Activated gamma-delta T cell treated with Interleukin-2 at 50 U/mL for 16 hours (primary cell): ENCODE measurements around the gene C1QL1.

ENCODE experiments used
- DNase-seq: peaks from one replicate; pipeline ENCODE4 v3.0.0-alpha.2; 2020

C1QL1 gene

DNA sequence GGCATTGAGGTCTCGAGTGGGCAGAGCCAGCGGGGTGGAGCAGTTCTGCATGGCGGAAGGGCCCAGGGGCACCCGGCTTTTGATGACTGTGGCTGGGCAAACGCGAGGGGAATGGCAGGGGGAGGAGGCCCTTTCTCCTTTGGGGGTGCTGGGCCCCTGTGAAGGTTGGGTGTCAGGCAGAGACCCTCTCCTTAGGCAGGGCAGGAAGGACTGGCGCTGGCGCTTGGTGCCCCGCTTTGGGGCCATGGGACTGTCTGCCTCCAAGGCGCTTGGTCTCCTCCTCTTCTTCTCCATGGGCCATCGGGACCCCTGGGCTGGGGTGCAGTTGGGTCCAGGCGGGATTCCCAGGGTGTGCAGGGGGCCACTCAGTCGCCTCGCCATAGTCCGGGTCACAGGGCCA is 40.0 kb downstream of the C1QL1 start:
- no peak for DNase-seq

DNA sequence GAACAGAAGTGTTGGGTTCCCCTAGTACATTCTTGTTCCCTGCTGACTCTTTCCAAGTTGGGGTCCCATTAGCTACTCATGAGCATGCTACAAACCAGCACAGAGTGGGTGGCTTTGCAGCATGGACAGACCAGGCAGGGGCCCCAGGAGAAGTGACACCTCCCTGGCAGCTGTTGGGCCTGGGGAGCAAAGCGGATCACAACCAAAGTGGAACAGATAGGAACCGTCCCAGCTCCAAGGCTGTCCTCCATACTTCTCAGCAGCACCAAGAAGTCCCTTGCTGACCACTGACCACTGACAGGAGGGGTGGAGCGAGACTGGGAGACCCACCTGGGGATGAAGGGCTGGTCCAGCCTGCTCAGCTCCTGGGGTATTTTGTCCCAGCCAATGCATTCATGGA is 40.4 kb downstream of the C1QL1 start:
- DNase-seq, result no peak

GRCh38 chr17:44926821-44927525 is 41.1 kb downstream of the C1QL1 start:
- DNase-seq, result no peak

DNA sequence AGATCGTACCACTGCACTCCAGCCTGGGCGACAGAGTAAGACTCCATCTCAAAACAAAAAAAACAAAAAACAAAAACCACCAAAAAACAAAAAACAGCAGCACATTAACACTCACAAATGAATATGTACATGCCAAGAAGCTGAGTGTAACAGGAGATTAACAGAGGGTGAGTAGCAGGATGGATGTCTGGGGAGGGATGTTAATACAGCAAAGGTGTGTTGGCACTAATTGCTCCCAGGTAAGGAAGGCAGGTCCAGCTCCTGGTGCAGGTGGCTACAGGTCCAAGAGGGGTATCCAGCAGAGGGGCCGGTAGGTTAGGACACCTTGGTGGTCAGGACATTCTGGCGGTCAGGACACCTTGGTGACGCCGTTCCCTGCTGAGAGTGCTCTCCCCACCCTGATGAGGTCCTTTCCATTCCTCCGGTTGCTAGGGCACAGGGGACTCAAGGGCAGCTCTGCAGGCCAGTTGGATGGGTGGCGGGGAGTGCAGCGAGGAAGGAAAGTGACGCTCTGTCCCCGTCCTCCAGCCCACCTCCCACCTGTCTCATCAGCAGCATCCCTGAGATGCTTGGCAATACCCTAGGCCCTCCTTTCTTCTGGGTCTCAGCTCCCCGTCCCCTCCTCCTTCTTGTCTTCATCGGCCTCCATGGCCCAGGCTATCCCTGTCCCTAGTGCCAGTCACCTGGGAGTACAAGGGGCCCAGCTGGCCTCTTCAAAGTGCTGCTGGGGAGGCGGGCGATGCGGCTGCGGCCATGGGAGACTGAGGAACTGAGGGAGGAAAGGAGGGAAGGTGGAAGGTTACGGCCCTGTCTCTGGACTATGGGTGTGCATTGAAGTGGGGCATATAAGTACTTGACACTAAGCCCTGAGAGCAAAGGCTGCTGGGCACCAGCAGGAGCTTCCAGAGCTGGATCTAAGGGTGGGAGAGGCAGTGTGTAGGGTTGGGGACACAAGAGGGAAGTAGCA is 42.1 kb downstream of the C1QL1 start:
- no peak for DNase-seq

GRCh38 chr17:44924107-44924544 is 44.0 kb downstream of the C1QL1 start:
- DNase-seq, result no peak

DNA sequence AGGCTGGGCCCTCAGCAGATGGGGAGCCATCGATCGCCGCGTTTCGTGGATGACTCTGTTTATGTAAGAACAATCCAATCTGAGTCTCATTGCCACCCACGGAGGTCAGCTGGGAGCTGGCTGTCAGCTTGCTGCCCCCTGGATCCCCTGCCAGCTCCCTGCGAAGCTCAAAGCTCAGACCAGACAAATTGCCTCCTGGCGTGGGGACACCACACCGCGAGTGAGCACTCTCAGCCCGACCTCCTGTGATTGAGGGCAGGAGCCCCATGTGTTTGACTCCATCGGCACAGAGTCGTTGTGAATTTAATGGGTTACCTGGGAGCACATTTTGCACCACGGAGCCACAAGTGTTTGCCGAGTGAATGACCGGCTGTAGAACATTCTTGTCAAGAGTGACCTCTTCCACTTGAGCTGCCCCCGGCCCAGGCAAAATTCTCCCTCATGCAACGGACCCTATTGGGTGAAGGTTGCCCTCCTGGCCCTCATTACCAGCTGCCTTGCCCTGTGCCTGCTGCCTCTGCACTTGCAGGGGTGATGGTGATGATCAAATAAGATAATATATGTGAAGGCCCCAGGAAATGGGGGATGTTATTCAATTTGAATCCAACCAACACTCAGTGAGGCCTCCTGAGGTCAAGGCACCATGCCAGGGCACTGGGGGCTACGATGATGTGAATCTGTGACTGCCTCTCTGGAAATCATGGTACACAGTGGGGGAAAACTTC is 45.2 kb downstream of the C1QL1 start:
- DNase-seq, result no peak

GRCh38 chr17:44922136-44922535 is 46.0 kb downstream of the C1QL1 start:
- no peak for DNase-seq

GRCh38 chr17:44921122-44921882 is 46.8 kb downstream of the C1QL1 start:
- DNase-seq, result no peak

DNA sequence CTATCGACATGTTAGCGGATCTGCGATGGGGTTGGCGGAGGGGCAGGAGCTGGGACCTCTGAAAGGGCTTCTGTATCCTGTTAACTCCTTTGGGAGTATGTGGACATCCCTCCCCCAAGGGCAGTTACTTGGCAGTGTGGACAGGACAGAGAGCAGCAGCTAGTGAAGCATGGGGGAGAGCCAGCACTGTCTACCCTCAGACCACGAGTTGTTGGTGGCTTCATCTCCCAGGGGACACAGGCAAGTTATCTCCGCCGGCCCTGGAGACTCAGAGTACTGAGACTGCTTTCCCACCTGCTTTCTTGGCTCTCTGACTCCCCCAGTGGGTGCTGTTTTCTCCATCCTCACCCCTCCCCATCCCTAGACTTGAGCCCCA is 47.5 kb downstream of the C1QL1 start:
- DNase-seq, result no peak

- DNase-seq, result peak; percentile 45
These were observed 48.1 kb downstream of the C1QL1 start for GRCh38 chr17:44919885-44920564.

GRCh38 chr17:44919411-44919810 is 48.7 kb downstream of the C1QL1 start:
- no peak for DNase-seq

DNA sequence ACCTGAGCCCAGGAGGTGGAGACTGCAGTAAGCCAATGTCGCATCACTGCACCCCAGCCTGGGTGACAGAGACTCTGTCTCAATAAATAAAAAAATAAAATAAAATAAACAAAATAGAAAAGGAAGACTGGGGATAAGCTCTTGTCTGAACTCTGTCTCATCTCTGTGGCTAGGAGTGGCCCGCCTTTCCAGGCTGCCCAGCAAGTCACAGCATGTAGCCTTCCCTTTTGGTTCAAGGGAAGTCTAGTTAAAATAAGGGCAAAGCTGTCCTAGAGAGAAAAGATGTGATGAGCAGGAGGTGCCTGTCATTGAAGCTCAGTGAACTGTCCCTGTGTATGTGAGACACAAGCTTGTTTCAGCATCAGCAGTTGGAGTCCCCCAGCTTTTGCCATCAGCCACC is 50.1 kb downstream of the C1QL1 start:
- no peak for DNase-seq

- DNase-seq, result no peak
These were observed 50.6 kb downstream of the C1QL1 start for GRCh38 chr17:44917456-44917855.

DNA sequence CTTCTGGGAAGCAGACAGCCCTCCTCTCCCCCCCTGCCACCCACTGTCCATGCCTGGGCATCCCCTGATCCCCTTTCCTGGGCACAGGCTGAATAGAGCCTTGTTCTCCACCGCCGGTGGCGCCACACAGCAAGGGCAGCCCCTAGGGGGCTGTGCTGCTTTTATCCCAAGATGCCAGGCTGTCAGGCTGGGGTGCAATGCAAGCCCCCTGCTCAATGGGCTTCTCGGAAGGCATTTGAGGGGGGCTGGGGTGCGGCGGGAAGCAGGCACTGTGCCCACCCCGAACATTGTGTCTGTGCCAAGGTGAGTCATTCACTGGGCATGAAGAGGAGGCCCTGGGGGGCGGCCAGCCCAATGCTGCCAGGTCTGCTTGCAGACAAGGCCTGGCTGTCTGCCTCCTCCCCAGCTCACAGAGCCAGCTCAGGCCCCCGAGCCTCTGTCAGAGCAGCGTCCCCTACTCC is 51.3 kb downstream of the C1QL1 start:
- DNase-seq, result no peak

GRCh38 chr17:44915862-44916780 is 52.0 kb downstream of the C1QL1 start:
- DNase-seq, result no peak

GRCh38 chr17:44915321-44915726 is 52.8 kb downstream of the C1QL1 start, which contains the start of gene GFAP:
Gene GFAP, minus strand, starts transcription at chr17:44915500. Its CDS starts 14 bp downstream, at chr17:44915486.
- DNase-seq, result no peak

DNA sequence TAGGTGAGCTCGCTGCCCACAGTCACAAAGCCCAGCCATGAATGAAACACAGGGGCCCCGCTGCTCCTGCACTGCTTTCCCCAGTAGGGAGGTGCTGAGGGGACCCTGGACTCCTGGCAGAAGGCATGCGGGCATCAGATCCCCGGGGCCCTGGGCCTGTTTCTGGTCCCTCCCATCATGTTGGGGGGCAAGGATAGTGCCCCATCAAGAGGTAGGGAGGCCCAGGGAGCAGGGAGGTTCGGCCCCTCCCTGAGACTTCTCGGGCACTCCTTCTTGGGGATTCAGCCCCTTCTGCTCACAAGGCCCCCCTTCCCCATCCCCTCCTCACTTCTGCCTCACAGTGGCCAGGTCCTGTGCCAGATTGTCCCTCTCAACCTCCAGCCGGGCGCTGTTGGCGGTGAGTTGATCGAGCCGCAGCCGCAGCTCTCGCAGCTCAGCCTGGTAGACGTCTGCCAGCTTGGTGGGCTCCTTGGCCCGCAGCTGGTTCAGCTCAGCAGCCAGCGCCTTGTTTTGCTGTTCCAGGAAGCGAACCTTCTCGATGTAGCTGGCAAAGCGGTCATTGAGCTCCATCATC is 53.3 kb downstream of the C1QL1 start:
- no peak for DNase-seq

- no peak for DNase-seq
These were observed 54.0 kb downstream of the C1QL1 start for GRCh38 chr17:44914148-44914547.

DNA sequence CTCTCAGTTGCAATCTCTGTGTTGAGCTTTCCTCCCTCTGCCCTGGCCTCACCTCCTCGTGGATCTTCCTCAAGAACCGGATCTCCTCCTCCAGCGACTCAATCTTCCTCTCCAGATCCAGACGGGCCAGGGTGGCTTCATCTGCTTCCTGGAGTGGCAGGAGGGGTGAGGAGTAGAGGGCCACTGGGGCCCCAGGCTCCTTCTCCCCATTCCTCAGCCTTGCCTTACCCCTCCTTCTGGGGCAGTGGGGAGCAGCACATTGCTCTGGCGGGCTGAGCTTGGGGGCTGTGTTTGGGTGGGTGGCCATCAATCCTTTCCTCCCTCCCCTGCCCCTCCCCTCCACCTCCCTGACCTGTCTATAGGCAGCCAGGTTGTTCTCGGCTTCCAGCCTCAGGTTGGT is 54.4 kb downstream of the C1QL1 start:
- no peak for DNase-seq
